Endodermal cell (in vitro differentiated cells): ENCODE results near the gene PRPF39. TPM values are rescaled to one million over a fixed set of nuclear protein-coding genes. Genes with fewer than 3 reads are reported as not detected.

Source experiments
- DNase-seq: peaks from one replicate; pipeline ENCODE4 v3.0.0-alpha.2; 2017
- H3K27ac ChIP-seq: 2 replicates; pipeline ENCODE4 v1.5.1; 2013; ENCODE audit warnings: mild to moderate bottlenecking, low read depth, low read length, moderate library complexity
- H3K27me3 ChIP-seq: 2 replicates; pipeline ENCODE4 v1.6.1; 2013; ENCODE audit warnings: mild to moderate bottlenecking, low read length, moderate library complexity; ENCODE audit not compliant: insufficient read depth, control insufficient read depth, poor library complexity, severe bottlenecking
- H3K36me3 ChIP-seq: 2 replicates; pipeline ENCODE4 v1.7.0; 2013; ENCODE audit warnings: mild to moderate bottlenecking, low read length, moderate library complexity; ENCODE audit not compliant: control insufficient read depth, insufficient read depth
- H3K4me1 ChIP-seq: one replicate; pipeline ENCODE4 v1.7.0; 2013; ENCODE audit warnings: low read length; ENCODE audit not compliant: control insufficient read depth, insufficient read depth
- H3K4me3 ChIP-seq: 2 replicates; pipeline ENCODE4 v1.5.1; 2013; ENCODE audit warnings: mild to moderate bottlenecking, low read length, moderate library complexity
- H3K9ac ChIP-seq: 2 replicates; pipeline ENCODE4 v1.6.1; 2013; ENCODE audit warnings: mild to moderate bottlenecking, low read length, moderate library complexity; ENCODE audit not compliant: poor library complexity, severe bottlenecking; ENCODE audit errors: extremely low read depth
- H3K9me3 ChIP-seq: 2 replicates; pipeline ENCODE4 v1.6.1; 2013; ENCODE audit warnings: mild to moderate bottlenecking, low read length, moderate library complexity; ENCODE audit not compliant: control insufficient read depth
- H3K27ac Mint-ChIP-seq: 2 replicates; pipeline ENCODE4 v1.8.0; 2020; ENCODE audit warnings: mixed read lengths
- H3K27me3 Mint-ChIP-seq: 2 replicates; pipeline ENCODE4 v1.8.0; 2021; ENCODE audit warnings: mild to moderate bottlenecking, mixed read lengths; ENCODE audit not compliant: insufficient read depth
- H3K36me3 Mint-ChIP-seq: 2 replicates; pipeline ENCODE4 v1.8.0; 2020; ENCODE audit warnings: low read depth, mixed read lengths
- H3K4me1 Mint-ChIP-seq: 2 replicates; pipeline ENCODE4 v1.8.0; 2020; ENCODE audit warnings: mixed read lengths
- H3K4me3 Mint-ChIP-seq: 2 replicates; pipeline ENCODE4 v1.8.0; 2020; ENCODE audit warnings: mild to moderate bottlenecking, moderate library complexity, mixed read lengths
- H3K9me3 Mint-ChIP-seq: 2 replicates; pipeline ENCODE4 v1.8.0; 2020; ENCODE audit warnings: mild to moderate bottlenecking, mixed read lengths
- CTCF ChIP-seq: fragments of 200-600 bp; sonication (generic); conservative IDR thresholded peaks from 2 replicates; pipeline ENCODE4 v1.5.0; 2021; ENCODE audit warnings: antibody characterized with exemption, mild to moderate bottlenecking
- total RNA-seq, 2 donors: library from RNA; stranded (reverse); fragmentation: NEBNext Ultra II Directional in 1 of 2; extraction: Animal tissue kit (Norgen Biotek cat#: 25700) in 1 of 2; gene quantifications; 2 replicates in 1 of 2; 3 replicates in 1 of 2; pipeline ENCODE4 v1.2.1, GENCODE V29; 2021

Gene PRPF39
- total RNA-seq, 2 donors from 2014 or later: 50.7 to 50.8 TPM

DNA sequence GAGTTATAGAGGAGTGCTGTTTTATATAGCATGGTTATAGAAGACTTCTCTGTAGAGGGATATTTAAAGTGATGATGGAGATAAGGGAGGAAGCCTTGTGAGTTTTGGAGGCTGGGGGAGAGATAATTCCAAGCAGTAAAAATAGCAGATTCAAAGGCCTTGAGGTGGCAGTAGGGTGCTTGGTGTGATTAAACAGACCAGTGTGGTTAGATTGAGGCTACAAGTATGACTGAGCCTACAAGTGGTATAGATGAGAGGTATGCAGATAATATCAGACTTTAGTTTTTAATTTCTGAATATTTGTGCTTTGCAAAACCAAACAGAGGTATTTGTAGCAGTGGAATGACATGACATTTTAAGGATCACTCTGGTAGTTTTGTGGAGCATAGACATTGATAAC lies 72.2 kb downstream of the PRPF39 start:
- Mint-ChIP-seq H3K36me3 (peaks cover 12% of the 10 kb centered on the region), H3K4me1 (no peaks in the 10 kb centered on the region), H3K4me3 (no peak overlapping the region), H3K9me3 (no peaks in the 10 kb centered on the region), H3K27ac (no peak overlapping the region), H3K27me3 (no peaks in the 10 kb centered on the region)
- Histone ChIP-seq H3K9me3 (no peaks in the 10 kb centered on the region), H3K4me1 (no peaks in the 10 kb centered on the region), H3K4me3 (no peak overlapping the region), H3K36me3 (peaks cover 12% of the 10 kb centered on the region), H3K9ac (no peak overlapping the region), H3K27ac (no peak overlapping the region), H3K27me3 (no peaks in the 10 kb centered on the region)
- no peak for DNase-seq
- no peak for TF ChIP-seq CTCF

Other genes starting within 250 kb of the PRPF39 start
- gene KLHL28, start 122.2 kb upstream of the PRPF39 start, total RNA-seq: 10 to 100 TPM; 18.6 to 20.3 TPM
- 10 to 100 TPM; 12.3 to 13.7 TPM for gene TOGARAM1, start 121.9 kb upstream of the PRPF39 start, total RNA-seq
- 100 to 1,000 TPM; 153 to 188 TPM for gene FKBP3, start 50.4 kb downstream of the PRPF39 start, total RNA-seq
- 10 to 100 TPM; 13.1 to 15.8 TPM for gene FANCM, start 51.8 kb downstream of the PRPF39 start, total RNA-seq
- gene MIS18BP1, start 169.1 kb downstream of the PRPF39 start, total RNA-seq: 10 to 100 TPM; 61.0 to 91.8 TPM